HEK293 (cell line): Measurements from ENCODE around the gene CHN2.

Source experiments
- CTCF ChIA-PET: fragments of 350-600 bp; formaldehyde crosslinking; extraction: SDS; loops from one replicate; lab custom pipeline; 2021; ENCODE audit warnings: antibody characterized with exemption; lab: Yijun Ruan, JAX
- POLR2A ChIA-PET: fragments of 300-600 bp; formaldehyde crosslinking; extraction: SDS; loops from one replicate; lab custom pipeline; 2020; ENCODE audit warnings: antibody characterized with exemption, inconsistent platforms; lab: Yijun Ruan, JAX
- H3K27ac ChIP-seq: fragments of 200-500 bp; sonication (Bioruptor generic); 2 replicates; pipeline ENCODE4 v1.5.1; 2014; ENCODE audit warnings: low read depth, low read length, control low read depth, inconsistent platforms; ENCODE audit errors: extremely low read depth
- H3K36me3 ChIP-seq, 2 experiments: fragments of 200-500 bp in 1 of 2; sonication (Bioruptor generic) in 1 of 2; 1 replicate in 1 of 2; 2 replicates in 1 of 2; pipeline ENCODE4 v1.5.1; 2014 to 2017; ENCODE audit warnings: inconsistent platforms in 2 of 2, low read length in 2 of 2; ENCODE audit not compliant: control insufficient read depth in 2 of 2, insufficient read depth in 1 of 2
- H3K4me1 ChIP-seq: fragments of 200-500 bp; sonication (Bioruptor generic); 2 replicates; pipeline ENCODE4 v1.5.1; 2014; ENCODE audit warnings: mild to moderate bottlenecking, low read length, inconsistent platforms; ENCODE audit not compliant: control insufficient read depth, insufficient read depth
- H3K4me3 ChIP-seq: 2 replicates; pipeline ENCODE4 v1.5.1; 2011; ENCODE audit warnings: low read depth, mild to moderate bottlenecking, control low read depth, low read length, moderate library complexity
- H3K9me3 ChIP-seq: fragments of 200-500 bp; sonication (Bioruptor generic); 2 replicates; pipeline ENCODE4 v1.5.1; 2014; ENCODE audit warnings: low read depth, low read length, inconsistent platforms; ENCODE audit not compliant: control insufficient read depth, insufficient read depth
- BCL11A ChIP-seq: fragments of 450-650 bp; formaldehyde crosslinking; IDR thresholded peaks from 2 replicates; pipeline ENCODE4 v1.5.1; 2016; ENCODE audit warnings: low read depth, missing biosample characterization, missing genetic modification characterization
- BCL11B ChIP-seq: fragments of 450-650 bp; formaldehyde crosslinking; IDR thresholded peaks from 2 replicates; pipeline ENCODE4 v1.5.1; 2016; ENCODE audit warnings: low read depth, missing biosample characterization, missing genetic modification characterization
- GLIS1 ChIP-seq: fragments of 450-650 bp; formaldehyde crosslinking; IDR thresholded peaks from 2 replicates; pipeline ENCODE4 v1.5.1; 2016; ENCODE audit warnings: missing biosample characterization, missing genetic modification characterization
- GLIS2 ChIP-seq: fragments of 450-650 bp; formaldehyde crosslinking; IDR thresholded peaks from 2 replicates; pipeline ENCODE4 v1.5.1; 2016; ENCODE audit warnings: missing biosample characterization, missing genetic modification characterization
- OSR2 ChIP-seq: fragments of 450-650 bp; formaldehyde crosslinking; IDR thresholded peaks from 2 replicates; pipeline ENCODE4 v1.5.1; 2016; ENCODE audit warnings: missing biosample characterization, missing genetic modification characterization
- SCRT1 ChIP-seq: fragments of 450-650 bp; formaldehyde crosslinking; IDR thresholded peaks from 2 replicates; pipeline ENCODE4 v1.5.1; 2016; ENCODE audit warnings: missing biosample characterization, missing genetic modification characterization, borderline replicate concordance
- SETDB1 ChIP-seq: IDR thresholded peaks from one replicate; pipeline ENCODE4 v1.6.1; 2017; ENCODE audit warnings: mild to moderate bottlenecking, low read length, moderate library complexity, mixed read lengths; ENCODE audit not compliant: insufficient read length
- ZBTB21 ChIP-seq: fragments of 450-650 bp; formaldehyde crosslinking; IDR thresholded peaks from 2 replicates; pipeline ENCODE4 v1.5.1; 2017; ENCODE audit warnings: missing biosample characterization, missing genetic modification characterization
- ZBTB7A ChIP-seq: fragments of 450-650 bp; formaldehyde crosslinking; IDR thresholded peaks from 2 replicates; pipeline ENCODE4 v1.5.1; 2016; ENCODE audit warnings: low read depth, missing biosample characterization, missing genetic modification characterization
- ZNF10 ChIP-seq: fragments of 450-650 bp; formaldehyde crosslinking; IDR thresholded peaks from 2 replicates; pipeline ENCODE4 v1.5.1; 2017; ENCODE audit warnings: missing biosample characterization, missing genetic modification characterization
- ZNF311 ChIP-seq: fragments of 450-650 bp; formaldehyde crosslinking; IDR thresholded peaks from 2 replicates; pipeline ENCODE4 v1.5.1; 2017; ENCODE audit warnings: missing biosample characterization, missing genetic modification characterization, borderline replicate concordance
- ZNF335 ChIP-seq: fragments of 450-650 bp; formaldehyde crosslinking; conservative IDR thresholded peaks from 2 replicates; pipeline ENCODE4 v1.5.1; 2016; ENCODE audit warnings: missing biosample characterization, missing genetic modification characterization
- ZNF341 ChIP-seq: fragments of 450-650 bp; formaldehyde crosslinking; IDR thresholded peaks from 2 replicates; pipeline ENCODE4; 2016; ENCODE audit warnings: low read depth, missing biosample characterization, missing genetic modification characterization
- ZNF433 ChIP-seq: fragments of 450-650 bp; formaldehyde crosslinking; IDR thresholded peaks from 2 replicates; pipeline ENCODE4 v1.5.1; 2016; ENCODE audit warnings: missing biosample characterization, missing genetic modification characterization, low read depth
- ZNF558 ChIP-seq: fragments of 450-650 bp; formaldehyde crosslinking; IDR thresholded peaks from 2 replicates; pipeline ENCODE4 v1.5.1; 2016; ENCODE audit warnings: missing biosample characterization, missing genetic modification characterization
- ZNF560 ChIP-seq: fragments of 450-650 bp; formaldehyde crosslinking; IDR thresholded peaks from 2 replicates; pipeline ENCODE4 v1.5.1; 2017; ENCODE audit warnings: missing biosample characterization, missing genetic modification characterization, borderline replicate concordance
- ZNF610 ChIP-seq: fragments of 450-650 bp; formaldehyde crosslinking; IDR thresholded peaks from 2 replicates; pipeline ENCODE4 v1.5.1; 2016; ENCODE audit warnings: missing biosample characterization, missing genetic modification characterization, borderline replicate concordance
- ZNF660 ChIP-seq: fragments of 450-650 bp; IDR thresholded peaks from 2 replicates; pipeline ENCODE4 v1.5.1; 2018; ENCODE audit warnings: missing biosample characterization, mild to moderate bottlenecking, missing genetic modification characterization
- ZNF701 ChIP-seq: fragments of 450-650 bp; formaldehyde crosslinking; IDR thresholded peaks from 2 replicates; pipeline ENCODE4 v1.5.1; 2016; ENCODE audit warnings: missing biosample characterization, missing genetic modification characterization
- TF ChIP-seq, protein P1 (sequence below): fragments of 450-650 bp; formaldehyde crosslinking; IDR thresholded peaks from 2 replicates; pipeline ENCODE4 v1.5.1; 2017; ENCODE audit warnings: missing biosample characterization, missing genetic modification characterization
- TF ChIP-seq, protein P2 (sequence below): fragments of 450-650 bp; formaldehyde crosslinking; IDR thresholded peaks from 2 replicates; pipeline ENCODE4 v1.5.1; 2016; ENCODE audit warnings: missing biosample characterization, missing genetic modification characterization
- TF ChIP-seq, protein P3 (sequence below): fragments of 450-650 bp; formaldehyde crosslinking; IDR thresholded peaks from 2 replicates; pipeline ENCODE4 v1.5.1; 2016; ENCODE audit warnings: missing biosample characterization, missing genetic modification characterization
- TF ChIP-seq, protein P4 (sequence below): fragments of 450-650 bp; formaldehyde crosslinking; IDR thresholded peaks from 2 replicates; pipeline ENCODE4 v1.5.1; 2016; ENCODE audit warnings: missing biosample characterization, missing genetic modification characterization, borderline replicate concordance

CHN2 gene

DNA sequence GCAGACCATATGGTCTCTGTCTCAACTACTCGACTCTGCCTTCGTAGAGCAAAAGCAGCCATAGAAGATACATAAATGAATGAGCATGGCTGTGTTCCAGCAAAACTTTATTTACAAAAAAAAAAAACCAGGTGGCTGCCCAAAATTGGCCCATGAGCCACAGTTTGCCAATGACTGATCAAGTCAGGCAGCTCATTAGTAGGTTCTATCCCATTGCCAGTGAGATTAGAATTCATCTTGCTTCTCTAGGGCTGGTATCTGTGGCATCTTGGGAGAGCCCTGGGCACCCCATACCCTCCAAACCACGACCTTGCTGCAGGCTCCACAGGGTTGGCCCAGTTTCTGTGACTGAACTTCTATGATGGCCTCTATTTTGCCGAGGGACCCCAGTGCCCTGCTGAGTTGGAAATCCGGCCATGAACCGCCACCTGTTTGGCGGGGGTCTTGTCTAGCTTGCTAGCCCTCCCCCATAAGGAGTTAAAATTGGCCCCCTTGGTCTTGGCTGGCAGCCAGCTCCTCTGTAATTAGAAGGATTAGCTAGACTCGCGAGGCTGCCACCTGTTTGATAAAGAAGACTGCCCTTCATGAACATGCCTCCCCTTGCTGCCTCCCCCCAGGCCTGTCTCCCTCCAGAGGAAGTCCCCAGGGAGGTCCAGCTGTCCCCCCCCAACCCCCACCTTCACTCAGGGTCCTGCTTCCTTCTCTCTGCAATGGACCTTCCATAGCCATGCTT lies 83.9 kb downstream of the CHN2 start (continued):
- TF ChIP-seq, protein P1, sequence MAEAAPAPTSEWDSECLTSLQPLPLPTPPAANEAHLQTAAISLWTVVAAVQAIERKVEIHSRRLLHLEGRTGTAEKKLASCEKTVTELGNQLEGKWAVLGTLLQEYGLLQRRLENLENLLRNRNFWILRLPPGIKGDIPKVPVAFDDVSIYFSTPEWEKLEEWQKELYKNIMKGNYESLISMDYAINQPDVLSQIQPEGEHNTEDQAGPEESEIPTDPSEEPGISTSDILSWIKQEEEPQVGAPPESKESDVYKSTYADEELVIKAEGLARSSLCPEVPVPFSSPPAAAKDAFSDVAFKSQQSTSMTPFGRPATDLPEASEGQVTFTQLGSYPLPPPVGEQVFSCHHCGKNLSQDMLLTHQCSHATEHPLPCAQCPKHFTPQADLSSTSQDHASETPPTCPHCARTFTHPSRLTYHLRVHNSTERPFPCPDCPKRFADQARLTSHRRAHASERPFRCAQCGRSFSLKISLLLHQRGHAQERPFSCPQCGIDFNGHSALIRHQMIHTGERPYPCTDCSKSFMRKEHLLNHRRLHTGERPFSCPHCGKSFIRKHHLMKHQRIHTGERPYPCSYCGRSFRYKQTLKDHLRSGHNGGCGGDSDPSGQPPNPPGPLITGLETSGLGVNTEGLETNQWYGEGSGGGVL (tag by site-specific recombination) = peak; percentile 47; the same call in 1 of the 2 replicates
- TF ChIP-seq ZNF558 (tag by site-specific recombination) = no peak
- TF ChIP-seq ZNF341 = no peak
- TF ChIP-seq ZNF701 (tag by site-specific recombination) = no peak

DNA sequence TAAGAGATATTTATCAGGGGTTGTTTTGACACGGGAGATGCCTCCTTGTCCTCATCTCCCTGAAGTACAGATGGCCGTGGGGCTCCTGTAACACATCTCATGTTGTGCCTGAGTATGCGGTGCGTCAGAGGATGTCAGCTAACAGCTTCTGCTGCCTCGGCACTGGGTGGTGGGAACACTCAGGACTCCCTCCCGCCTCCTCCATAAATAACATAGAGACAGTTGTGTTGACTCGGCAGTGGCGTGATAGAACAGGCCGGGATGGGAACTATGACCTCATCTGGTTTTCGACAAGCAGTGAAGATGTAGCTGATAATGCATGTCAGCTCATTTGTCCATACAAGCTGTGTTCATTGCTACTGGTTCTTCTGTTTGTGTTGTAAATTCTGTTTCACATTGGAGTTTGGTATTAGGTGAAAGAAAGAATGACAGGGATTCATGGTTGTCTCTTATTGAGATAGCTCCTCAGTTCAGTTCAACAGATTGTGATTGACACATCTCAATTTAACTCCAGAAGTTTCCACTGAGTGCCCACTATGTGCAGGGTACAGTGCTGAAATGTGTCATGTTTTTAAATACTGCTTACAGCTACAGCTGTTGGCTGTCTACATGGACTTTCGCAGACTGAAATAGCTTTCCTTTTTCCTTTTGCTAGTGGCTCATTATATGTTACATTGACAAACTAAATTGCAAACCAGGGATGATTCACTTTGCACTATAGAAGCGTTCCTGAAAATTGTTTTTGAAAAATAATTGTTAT lies 87.4 kb downstream of the CHN2 start:
- ChIA-PET CTCF (interaction anchor here (0.7 to 1.1 kb wide), 4 partner anchors 25 to 360 kb away, joined by 3 to 4 read pairs (median 3); no protein-coding TSS in a partner anchor), POLR2A (interaction anchor here (1.0 to 2.2 kb wide), 4 partner anchors 19 to 27 kb away, joined by 3 to 8 read pairs (median 4); no protein-coding TSS in a partner anchor)
- no peaks in the 10 kb centered on the region for H3K36me3 ChIP-seq
- H3K4me1 ChIP-seq = peaks cover 30% of the 10 kb centered on the region
- no peak overlapping the region for H3K4me3 ChIP-seq
- H3K27ac ChIP-seq = peak overlapping the region; percentile 45
- no peaks in the 10 kb centered on the region for H3K9me3 ChIP-seq
- TF ChIP-seq ZBTB21 (tag by site-specific recombination) (peak; percentile 93), ZNF660 (peak; percentile 64; the same call in 1 of the 2 replicates), SCRT1 (tag by site-specific recombination) (no peak), GLIS1 (tag by site-specific recombination) (peak; percentile 70), BCL11A (no peak), GLIS2 (tag by site-specific recombination) (no peak; the same call in 1 of the 2 replicates), SETDB1 (no peak), ZNF560 (tag by site-specific recombination) (no peak), ZNF433 (tag by site-specific recombination) (no peak), ZBTB7A (no peak), BCL11B (tag by site-specific recombination) (no peak), OSR2 (tag by site-specific recombination) (peak; percentile 99), ZNF311 (tag by site-specific recombination) (no peak), ZNF335 (0 out of 2 replicates have a peak, but pooled peaks have one; percentile 16), ZNF341 (peak; percentile 66), ZNF610 (tag by site-specific recombination) (no peak), ZNF10 (tag by site-specific recombination) (peak; percentile 63; the same call in 1 of the 2 replicates)
- TF ChIP-seq, protein P2, sequence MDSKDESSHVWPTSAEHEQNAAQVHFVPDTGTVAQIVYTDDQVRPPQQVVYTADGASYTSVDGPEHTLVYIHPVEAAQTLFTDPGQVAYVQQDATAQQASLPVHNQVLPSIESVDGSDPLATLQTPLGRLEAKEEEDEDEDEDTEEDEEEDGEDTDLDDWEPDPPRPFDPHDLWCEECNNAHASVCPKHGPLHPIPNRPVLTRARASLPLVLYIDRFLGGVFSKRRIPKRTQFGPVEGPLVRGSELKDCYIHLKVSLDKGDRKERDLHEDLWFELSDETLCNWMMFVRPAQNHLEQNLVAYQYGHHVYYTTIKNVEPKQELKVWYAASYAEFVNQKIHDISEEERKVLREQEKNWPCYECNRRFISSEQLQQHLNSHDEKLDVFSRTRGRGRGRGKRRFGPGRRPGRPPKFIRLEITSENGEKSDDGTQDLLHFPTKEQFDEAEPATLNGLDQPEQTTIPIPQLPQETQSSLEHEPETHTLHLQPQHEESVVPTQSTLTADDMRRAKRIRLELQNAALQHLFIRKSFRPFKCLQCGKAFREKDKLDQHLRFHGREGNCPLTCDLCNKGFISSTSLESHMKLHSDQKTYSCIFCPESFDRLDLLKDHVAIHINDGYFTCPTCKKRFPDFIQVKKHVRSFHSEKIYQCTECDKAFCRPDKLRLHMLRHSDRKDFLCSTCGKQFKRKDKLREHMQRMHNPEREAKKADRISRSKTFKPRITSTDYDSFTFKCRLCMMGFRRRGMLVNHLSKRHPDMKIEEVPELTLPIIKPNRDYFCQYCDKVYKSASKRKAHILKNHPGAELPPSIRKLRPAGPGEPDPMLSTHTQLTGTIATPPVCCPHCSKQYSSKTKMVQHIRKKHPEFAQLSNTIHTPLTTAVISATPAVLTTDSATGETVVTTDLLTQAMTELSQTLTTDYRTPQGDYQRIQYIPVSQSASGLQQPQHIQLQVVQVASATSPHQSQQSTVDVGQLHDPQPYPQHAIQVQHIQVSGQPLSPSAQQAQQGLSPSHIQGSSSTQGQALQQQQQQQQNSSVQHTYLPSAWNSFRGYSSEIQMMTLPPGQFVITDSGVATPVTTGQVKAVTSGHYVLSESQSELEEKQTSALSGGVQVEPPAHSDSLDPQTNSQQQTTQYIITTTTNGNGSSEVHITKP (tag by site-specific recombination) = peak; percentile 66
- TF ChIP-seq, protein P3, sequence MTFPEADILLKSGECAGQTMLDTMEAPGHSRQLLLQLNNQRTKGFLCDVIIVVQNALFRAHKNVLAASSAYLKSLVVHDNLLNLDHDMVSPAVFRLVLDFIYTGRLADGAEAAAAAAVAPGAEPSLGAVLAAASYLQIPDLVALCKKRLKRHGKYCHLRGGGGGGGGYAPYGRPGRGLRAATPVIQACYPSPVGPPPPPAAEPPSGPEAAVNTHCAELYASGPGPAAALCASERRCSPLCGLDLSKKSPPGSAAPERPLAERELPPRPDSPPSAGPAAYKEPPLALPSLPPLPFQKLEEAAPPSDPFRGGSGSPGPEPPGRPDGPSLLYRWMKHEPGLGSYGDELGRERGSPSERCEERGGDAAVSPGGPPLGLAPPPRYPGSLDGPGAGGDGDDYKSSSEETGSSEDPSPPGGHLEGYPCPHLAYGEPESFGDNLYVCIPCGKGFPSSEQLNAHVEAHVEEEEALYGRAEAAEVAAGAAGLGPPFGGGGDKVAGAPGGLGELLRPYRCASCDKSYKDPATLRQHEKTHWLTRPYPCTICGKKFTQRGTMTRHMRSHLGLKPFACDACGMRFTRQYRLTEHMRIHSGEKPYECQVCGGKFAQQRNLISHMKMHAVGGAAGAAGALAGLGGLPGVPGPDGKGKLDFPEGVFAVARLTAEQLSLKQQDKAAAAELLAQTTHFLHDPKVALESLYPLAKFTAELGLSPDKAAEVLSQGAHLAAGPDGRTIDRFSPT (tag by site-specific recombination) = peak; percentile 54; the same call in 1 of the 2 replicates
- TF ChIP-seq, protein P4, sequence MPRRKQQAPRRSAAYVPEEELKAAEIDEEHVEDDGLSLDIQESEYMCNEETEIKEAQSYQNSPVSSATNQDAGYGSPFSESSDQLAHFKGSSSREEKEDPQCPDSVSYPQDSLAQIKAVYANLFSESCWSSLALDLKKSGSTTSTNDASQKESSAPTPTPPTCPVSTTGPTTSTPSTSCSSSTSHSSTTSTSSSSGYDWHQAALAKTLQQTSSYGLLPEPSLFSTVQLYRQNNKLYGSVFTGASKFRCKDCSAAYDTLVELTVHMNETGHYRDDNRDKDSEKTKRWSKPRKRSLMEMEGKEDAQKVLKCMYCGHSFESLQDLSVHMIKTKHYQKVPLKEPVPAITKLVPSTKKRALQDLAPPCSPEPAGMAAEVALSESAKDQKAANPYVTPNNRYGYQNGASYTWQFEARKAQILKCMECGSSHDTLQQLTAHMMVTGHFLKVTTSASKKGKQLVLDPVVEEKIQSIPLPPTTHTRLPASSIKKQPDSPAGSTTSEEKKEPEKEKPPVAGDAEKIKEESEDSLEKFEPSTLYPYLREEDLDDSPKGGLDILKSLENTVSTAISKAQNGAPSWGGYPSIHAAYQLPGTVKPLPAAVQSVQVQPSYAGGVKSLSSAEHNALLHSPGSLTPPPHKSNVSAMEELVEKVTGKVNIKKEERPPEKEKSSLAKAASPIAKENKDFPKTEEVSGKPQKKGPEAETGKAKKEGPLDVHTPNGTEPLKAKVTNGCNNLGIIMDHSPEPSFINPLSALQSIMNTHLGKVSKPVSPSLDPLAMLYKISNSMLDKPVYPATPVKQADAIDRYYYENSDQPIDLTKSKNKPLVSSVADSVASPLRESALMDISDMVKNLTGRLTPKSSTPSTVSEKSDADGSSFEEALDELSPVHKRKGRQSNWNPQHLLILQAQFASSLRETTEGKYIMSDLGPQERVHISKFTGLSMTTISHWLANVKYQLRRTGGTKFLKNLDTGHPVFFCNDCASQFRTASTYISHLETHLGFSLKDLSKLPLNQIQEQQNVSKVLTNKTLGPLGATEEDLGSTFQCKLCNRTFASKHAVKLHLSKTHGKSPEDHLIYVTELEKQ = peak; percentile 85
